Articular chondrocyte of knee joint (primary cell): ENCODE measurements around the gene ENTPD2. TPM values are rescaled to one million over a fixed set of nuclear protein-coding genes. Genes with fewer than 3 reads are reported as not detected.

Experiments
- small RNA-seq: library from RNA; depleted of rRNA; stranded (forward); fragments of <200 nt; gene quantifications from one replicate; pipeline ENCODE3, GENCODE V24; 2012
- total RNA-seq: library from RNA; depleted of rRNA; stranded (reverse); fragments of >200 nt; gene quantifications from 2 replicates; pipeline ENCODE4 v1.2.3, GENCODE V29; 2012

The ENTPD2 gene
- not detected in 2 replicates for total RNA-seq

GRCh38 chr9:137053944-137054931 lies at the start of gene ENTPD2:
Gene ENTPD2, minus strand, starts transcription at chr9:137054061. Its CDS starts 64 bp downstream, at chr9:137053997.

GRCh38 chr9:137086531-137087408 lies 32.9 kb upstream of the ENTPD2 start, which contains the start of gene MAN1B1:
Gene MAN1B1, plus strand, starts transcription at chr9:137086985. Its CDS starts 15 bp downstream, at chr9:137087000.

GRCh38 chr9:137077010-137077747 lies 23.3 kb upstream of the ENTPD2 start, which contains the start of gene UAP1L1:
Gene UAP1L1, plus strand, starts transcription at chr9:137077517. Its CDS starts 16 bp downstream, at chr9:137077533.

GRCh38 chr9:137070201-137070905 lies 16.5 kb upstream of the ENTPD2 start, which contains the start of gene SAPCD2:
Gene SAPCD2, minus strand, starts transcription at chr9:137070557. Its CDS starts 97 bp downstream, at chr9:137070460.

GRCh38 chr9:137046088-137046787 lies 7.6 kb downstream of the ENTPD2 start, which contains the start of gene NPDC1:
Gene NPDC1, minus strand, starts transcription at chr9:137046177. Its CDS starts 188 bp downstream, at chr9:137045989.

GRCh38 chr9:137031904-137032640 lies 21.8 kb downstream of the ENTPD2 start, which contains the start of gene FUT7:
Gene FUT7, minus strand, starts transcription at chr9:137032088. Its CDS starts 97 bp downstream, at chr9:137031991.

GRCh38 chr9:137027369-137028262 lies 26.2 kb downstream of the ENTPD2 start, which contains the start of gene ABCA2:
Gene ABCA2, minus strand, starts transcription at chr9:137028237. Its CDS starts 97 bp downstream, at chr9:137028140.

Small RNA genes within 50 kb of the gene (small RNA-seq; reads per million reads assigned to genes)
- not detected for gene RF00153

Other genes with a start within 250 kb of the ENTPD2 start
- gene RABL6, start 246.1 kb downstream of the ENTPD2 start, total RNA-seq = 41.4 and 60.4 TPM in 2 replicates
- gene AJM1, start 211.6 kb downstream of the ENTPD2 start, total RNA-seq = 0.65 TPM in 2 replicates
- 49.9 and 50.8 TPM in 2 replicates for gene PHPT1, start 204.7 kb downstream of the ENTPD2 start, total RNA-seq
- 0.39 and 0.76 TPM in 2 replicates for gene MAMDC4, start 201.7 kb downstream of the ENTPD2 start, total RNA-seq
- 237 and 265 TPM in 2 replicates for gene EDF1, start 187.8 kb downstream of the ENTPD2 start, total RNA-seq
- 6.3 and 9.2 TPM in 2 replicates for gene TRAF2, start 167.5 kb downstream of the ENTPD2 start, total RNA-seq
- 109 and 113 TPM in 2 replicates for gene FBXW5, start 109.3 kb downstream of the ENTPD2 start, total RNA-seq
- 0.39 and 0.54 TPM in 2 replicates for gene C8G, start 108.8 kb downstream of the ENTPD2 start, total RNA-seq
- gene LCN12, start 101.8 kb downstream of the ENTPD2 start, total RNA-seq = not detected in 2 replicates
- gene PTGDS, start 76.6 kb downstream of the ENTPD2 start, total RNA-seq = 0.65 and 5.1 TPM in 2 replicates
- 0.11 and 0.65 TPM in 2 replicates for gene LCNL1, start 71.1 kb downstream of the ENTPD2 start, total RNA-seq
- gene PAXX, start 61.6 kb downstream of the ENTPD2 start, total RNA-seq = 12.1 and 12.8 TPM in 2 replicates
- 16.0 and 16.6 TPM in 2 replicates for gene CLIC3, start 57.5 kb downstream of the ENTPD2 start, total RNA-seq
- gene ABCA2, start 25.8 kb downstream of the ENTPD2 start, total RNA-seq = 16.3 and 17.5 TPM in 2 replicates
- not detected in 2 replicates for gene FUT7, start 22.0 kb downstream of the ENTPD2 start, total RNA-seq
- 20.0 and 20.1 TPM in 2 replicates for gene NPDC1, start 7.9 kb downstream of the ENTPD2 start, total RNA-seq
- 2.9 and 4.0 TPM in 2 replicates for gene SAPCD2, start 16.5 kb upstream of the ENTPD2 start, total RNA-seq
- 15.6 and 22.1 TPM in 2 replicates for gene UAP1L1, start 23.5 kb upstream of the ENTPD2 start, total RNA-seq
- 60.6 and 60.9 TPM in 2 replicates for gene MAN1B1, start 32.9 kb upstream of the ENTPD2 start, total RNA-seq
- gene DPP7, start 60.7 kb upstream of the ENTPD2 start, total RNA-seq = 66.0 and 68.3 TPM in 2 replicates
- under 0.01 TPM in 1 of 2 replicates, not detected in the other for gene GRIN1, start 85.1 kb upstream of the ENTPD2 start, total RNA-seq
- gene LRRC26, start 116.0 kb upstream of the ENTPD2 start, total RNA-seq = not detected in 2 replicates
- not detected in 2 replicates for gene TMEM210, start 118.0 kb upstream of the ENTPD2 start, total RNA-seq
- gene ANAPC2, start 134.5 kb upstream of the ENTPD2 start, total RNA-seq = 21.9 and 24.7 TPM in 2 replicates
- gene SSNA1, start 134.6 kb upstream of the ENTPD2 start, total RNA-seq = 41.7 and 44.6 TPM in 2 replicates
- 5.4 and 6.1 TPM in 2 replicates for gene TPRN, start 146.7 kb upstream of the ENTPD2 start, total RNA-seq
- 29.0 and 29.4 TPM in 2 replicates for gene TMEM203, start 151.6 kb upstream of the ENTPD2 start, total RNA-seq
- 4.0 and 4.1 TPM in 2 replicates for gene NDOR1, start 151.6 kb upstream of the ENTPD2 start, total RNA-seq
- 0.39 TPM in 1 of 2 replicates, not detected in the other for gene RNF208, start 168.2 kb upstream of the ENTPD2 start, total RNA-seq
- 0.52 and 0.76 TPM in 2 replicates for gene CYSRT1, start 171.1 kb upstream of the ENTPD2 start, total RNA-seq
- not detected in 2 replicates for gene RNF224, start 173.4 kb upstream of the ENTPD2 start, total RNA-seq
- not detected in 2 replicates for gene SLC34A3, start 176.8 kb upstream of the ENTPD2 start, total RNA-seq
- 114 and 130 TPM in 2 replicates for gene TUBB4B, start 187.2 kb upstream of the ENTPD2 start, total RNA-seq
- not detected in 2 replicates for gene STPG3, start 197.2 kb upstream of the ENTPD2 start, total RNA-seq
- gene NELFB, start 201.3 kb upstream of the ENTPD2 start, total RNA-seq = 37.6 and 40.1 TPM in 2 replicates
- gene TOR4A, start 223.7 kb upstream of the ENTPD2 start, total RNA-seq = 8.6 and 13.4 TPM in 2 replicates
- 0.13 and 0.22 TPM in 2 replicates for gene NRARP, start 248.2 kb upstream of the ENTPD2 start, total RNA-seq